NCI-H187 (cell line): ENCODE measurements around the gene SLX4IP.

Source experiments
- DNase-seq, 2 experiments: peaks; one replicate each; lab custom pipeline; 2025; lab: John Stamatoyannopoulos, UW

The SLX4IP gene

DNA sequence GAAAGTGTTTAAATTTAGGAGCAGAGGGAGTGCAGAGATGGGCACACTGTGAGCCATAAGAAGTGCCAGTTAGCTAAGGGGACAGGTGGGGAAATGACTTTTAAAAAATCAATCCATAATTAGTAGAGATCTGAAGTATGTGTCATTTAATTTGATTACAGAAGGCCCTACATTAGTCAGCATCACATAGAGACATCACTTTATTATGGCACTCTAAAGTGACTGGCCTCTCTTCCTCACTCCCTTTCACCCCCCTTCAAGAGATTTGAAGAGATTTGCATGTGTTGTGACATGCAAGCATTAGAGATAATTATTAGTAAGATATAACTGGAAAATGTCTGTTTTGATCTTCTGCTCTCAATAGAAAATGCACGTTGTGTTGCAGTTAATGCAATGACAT, 86.7 kb downstream of the SLX4IP start:
- no peak for DNase-seq

DNA sequence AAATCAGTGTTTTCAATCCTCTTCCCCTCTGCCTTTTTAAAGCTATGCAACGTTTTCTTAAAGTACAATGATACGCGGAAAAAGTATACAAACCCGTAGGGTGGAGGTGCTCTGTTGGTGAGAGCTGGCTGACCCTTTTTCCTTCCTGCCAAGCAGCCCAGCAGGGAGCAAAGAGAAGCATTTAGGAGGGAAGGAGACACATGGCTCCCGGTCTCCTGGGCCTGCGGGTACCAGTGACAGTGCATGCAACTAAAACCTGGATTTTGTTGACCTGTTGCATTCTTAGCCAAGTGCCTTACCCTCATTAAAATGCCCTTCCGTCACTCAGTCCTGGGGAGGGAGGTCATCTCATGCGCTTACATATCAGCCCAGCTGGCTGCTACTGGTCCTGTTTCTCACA, 87.2 kb downstream of the SLX4IP start:
- DNase-seq: no peak

DNA sequence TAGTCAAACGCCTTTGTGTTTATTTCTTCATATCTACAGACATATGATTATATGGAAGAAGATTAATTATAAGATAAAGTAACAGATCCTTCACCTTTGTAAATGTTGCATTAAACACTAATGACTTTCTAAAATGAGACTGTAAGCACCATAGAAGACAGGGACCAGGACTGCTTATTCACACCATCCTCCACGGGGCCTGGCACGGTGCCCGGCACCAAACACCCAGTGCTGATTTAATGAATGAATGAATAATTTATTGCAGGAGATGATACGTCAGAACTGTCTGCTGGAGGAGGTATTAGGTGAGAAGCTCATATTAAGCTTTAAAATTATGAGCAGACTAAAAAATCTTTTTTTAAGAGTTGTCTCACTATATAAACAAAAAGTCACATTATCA, 88.3 kb downstream of the SLX4IP start:
- DNase-seq: no peak

DNA sequence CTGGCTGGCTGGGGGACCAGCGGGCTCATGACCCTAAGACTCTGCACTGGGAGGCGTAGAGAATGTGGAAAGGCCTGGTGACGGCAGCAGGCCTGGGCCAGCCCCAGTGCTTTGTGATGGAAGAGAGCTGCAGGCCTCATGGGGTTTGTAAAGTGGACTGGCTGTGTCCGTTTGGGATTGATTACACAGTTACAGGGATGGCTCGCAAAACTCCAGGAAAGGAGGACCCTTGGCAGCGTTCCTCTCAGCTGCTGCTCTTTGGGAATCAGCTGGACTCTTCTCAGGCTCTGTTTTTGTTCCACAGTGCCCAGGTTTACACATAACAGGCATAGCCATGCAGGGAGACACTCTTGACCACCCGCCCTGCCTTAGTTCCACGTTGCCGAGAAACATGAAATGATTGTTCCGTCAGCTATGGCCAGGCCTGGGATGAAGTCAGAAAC, 89.0 kb downstream of the SLX4IP start:
- DNase-seq: peak in 1 of 2 experiments; percentile 48

DNA sequence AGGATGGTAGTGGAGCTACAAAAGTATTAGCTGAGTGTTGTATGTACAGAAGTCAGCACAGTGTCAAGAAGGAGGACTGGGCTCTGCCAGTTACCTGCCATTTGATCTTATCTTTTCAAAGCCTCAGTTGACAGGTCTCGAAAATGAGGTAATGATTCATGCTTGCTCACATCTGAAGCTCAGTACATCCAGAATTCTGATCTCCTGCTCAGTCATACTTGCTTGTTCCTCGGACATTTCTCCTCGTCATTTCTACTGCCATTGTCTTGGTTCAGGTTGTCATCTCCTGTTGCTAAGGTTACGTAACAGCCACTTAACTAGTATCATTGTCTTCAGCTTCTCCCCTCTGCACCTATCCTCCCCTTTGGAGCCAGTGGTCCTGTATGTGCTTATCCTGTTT, 89.5 kb downstream of the SLX4IP start:
- no peak for DNase-seq

DNA sequence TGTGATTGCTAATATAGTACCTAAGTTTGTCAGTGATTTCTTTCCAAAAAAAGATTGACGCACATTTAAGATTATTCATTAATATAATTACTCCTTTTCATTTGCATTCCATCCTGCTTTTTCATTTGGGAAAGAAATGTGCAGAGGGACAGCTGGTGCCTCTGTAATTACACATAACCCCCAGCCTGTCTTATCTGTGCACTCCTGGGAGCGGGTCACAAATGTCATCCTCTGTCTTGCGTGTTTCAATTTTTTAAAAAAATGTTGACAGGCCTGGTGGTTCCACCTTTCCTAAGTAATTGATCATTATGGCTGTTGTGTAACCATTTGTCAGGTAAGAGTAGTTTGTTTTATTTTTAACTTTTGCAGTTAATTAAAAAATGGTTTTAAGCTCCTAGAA, 92.7 kb downstream of the SLX4IP start:
- no peak for DNase-seq

DNA sequence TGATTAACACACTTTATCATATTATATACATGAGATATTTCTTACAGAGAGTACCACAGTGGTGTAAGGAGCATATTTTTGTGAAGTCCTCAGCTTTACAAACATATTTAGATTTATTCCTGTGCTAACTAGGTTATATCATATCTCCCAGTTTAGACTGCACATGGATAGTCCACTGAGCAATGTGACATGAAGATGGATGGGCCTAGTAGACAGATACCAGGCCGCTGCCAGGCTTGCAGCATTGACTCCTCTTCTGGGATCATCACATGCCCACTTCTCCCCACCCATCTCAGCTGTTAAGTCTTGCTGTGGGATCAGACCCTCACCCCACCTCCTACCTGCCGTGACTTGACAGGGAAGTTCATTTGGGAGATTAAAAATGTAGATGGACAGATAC, 95.8 kb downstream of the SLX4IP start:
- DNase-seq: no peak

DNA sequence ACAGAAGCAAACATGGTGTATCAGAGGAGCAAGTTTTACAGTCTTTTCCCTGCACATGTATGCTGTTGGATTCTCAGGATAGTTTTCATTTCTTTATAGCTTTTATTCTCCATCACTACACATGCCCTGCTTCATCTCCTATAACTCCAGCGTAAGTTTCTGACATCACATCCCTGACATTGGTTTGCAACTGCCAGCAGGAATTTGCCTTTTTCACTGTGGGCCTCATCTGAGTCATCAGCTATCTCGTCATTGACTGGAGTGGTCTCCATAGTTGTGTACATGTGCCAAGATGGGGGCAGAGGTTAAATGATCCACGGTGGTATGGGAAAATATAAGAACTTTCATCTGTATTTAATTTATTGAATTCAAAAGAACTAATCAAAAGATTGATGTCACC, 96.7 kb downstream of the SLX4IP start:
- no peak for DNase-seq

DNA sequence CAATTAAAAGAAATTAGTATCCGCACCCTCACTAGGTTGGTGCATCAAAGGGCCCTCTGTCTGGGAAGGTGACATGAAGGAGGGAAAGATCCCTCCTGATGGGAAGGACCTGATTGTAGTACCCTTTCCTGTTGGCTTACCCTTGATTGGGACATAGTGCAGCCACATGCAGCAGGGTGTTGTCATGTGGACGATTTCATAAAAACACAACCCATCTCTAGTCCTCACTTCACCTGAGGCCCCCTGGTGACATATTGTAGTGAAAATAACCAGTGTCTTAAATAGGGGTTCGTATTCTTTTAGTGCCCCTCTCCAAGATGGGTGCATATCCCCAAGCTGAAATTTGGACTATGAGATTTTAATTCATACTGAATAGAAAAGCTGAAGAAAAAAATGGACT, 97.3 kb downstream of the SLX4IP start:
- DNase-seq: no peak

DNA sequence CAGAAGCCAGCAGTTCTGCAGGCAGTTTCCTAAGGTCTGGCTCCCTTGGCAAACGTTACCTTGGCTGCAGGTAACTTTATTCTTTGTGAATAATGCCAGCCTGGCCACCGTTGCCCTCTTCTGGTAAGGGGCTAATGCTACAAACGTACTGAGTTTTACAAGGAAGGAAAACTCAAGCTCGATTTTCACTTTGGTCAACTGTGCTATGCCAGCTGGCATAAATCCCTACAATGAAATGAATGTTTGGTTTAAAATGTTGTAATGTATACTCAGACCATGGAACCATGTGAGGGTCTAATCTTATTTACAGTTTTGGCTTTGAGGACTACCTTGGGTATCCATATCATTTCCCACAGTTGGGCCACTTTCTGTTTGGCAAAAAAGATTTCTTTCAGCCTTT, 101.4 kb downstream of the SLX4IP start:
- DNase-seq: peak in 1 of 2 experiments; percentile 19

DNA sequence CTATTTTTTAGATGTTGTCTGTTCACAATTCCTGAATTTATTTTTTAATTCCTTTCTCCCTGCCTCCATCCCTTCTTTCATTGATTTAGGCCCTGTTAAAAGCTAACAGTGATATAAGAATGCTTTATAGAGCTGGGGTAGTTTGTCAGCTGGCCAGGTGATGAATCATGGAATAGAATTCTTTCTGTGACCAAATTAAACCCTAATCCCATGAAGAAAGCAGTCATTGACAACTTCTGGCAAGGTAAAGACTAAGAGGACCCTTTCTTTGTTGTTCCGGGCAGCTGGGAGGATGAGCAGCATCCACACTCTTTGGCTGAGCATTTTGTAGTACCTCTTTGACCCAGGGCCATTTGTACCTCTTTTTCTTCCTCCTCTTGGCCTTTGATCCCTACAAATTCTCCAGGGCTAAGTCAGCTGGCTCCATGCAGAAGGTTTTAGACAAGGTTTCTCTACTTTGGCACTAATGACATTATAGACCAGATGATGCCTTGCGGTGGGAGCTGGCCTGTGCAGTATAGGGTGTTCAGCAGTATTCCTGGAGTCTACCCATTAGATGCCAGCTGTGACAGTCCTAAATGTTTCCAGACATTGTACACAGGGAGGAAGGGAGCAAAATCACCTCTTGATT, 102.9 kb downstream of the SLX4IP start:
- DNase-seq: no peak

DNA sequence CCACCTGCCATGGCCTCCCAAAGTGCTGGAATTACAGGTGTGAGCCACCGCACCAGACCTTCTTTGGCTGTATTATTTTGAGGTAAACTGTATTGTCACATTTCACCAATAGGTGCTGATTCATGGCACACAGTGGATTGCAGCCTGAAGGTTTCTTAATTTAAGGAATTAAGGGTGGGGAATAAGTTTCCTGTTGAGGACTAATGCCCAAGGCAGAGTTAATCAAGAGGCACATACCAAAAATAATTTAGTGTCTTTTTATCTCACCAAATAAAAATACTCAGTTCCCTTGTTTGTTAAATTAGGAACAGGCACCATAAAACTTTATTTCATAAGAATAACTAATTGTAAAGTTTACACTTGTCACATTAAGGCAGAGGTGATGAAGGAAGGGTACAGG, 103.7 kb downstream of the SLX4IP start:
- DNase-seq: no peak

DNA sequence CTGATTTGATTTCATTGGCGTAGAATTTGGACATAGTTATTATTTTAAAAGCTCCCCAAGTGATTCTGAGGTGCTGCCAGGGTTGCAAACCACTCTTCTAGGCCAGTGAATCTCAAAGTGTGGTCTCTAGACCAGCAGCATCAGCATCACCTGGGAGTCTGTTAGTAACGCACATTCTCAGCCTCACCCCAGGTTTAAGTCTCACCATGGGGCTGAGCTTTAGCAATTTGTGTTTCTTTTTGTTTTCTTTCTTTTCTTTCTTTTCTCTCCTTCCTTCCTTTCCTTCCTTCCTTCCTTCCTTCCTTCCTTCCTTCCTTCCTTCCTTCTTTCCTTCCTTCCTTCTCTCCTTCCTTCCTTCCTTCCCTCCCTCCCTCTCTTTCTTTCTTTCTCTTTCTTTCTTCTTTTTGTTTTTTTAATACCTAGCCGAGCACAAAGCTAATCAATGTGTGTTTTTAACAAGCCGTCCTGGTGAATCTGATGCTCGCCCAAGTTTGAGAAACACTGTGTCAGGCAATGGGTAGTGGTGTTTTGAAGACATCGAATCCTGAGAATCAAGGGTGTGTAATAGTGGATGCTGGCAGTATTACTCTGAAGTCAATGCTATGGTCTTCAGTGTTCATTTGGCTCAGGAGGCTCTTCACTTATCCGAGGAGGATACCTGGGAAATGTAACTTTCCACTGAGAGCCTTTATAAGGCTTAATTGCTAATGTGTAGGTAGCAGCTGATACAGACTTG, 104.9 kb downstream of the SLX4IP start:
- no peak for DNase-seq

DNA sequence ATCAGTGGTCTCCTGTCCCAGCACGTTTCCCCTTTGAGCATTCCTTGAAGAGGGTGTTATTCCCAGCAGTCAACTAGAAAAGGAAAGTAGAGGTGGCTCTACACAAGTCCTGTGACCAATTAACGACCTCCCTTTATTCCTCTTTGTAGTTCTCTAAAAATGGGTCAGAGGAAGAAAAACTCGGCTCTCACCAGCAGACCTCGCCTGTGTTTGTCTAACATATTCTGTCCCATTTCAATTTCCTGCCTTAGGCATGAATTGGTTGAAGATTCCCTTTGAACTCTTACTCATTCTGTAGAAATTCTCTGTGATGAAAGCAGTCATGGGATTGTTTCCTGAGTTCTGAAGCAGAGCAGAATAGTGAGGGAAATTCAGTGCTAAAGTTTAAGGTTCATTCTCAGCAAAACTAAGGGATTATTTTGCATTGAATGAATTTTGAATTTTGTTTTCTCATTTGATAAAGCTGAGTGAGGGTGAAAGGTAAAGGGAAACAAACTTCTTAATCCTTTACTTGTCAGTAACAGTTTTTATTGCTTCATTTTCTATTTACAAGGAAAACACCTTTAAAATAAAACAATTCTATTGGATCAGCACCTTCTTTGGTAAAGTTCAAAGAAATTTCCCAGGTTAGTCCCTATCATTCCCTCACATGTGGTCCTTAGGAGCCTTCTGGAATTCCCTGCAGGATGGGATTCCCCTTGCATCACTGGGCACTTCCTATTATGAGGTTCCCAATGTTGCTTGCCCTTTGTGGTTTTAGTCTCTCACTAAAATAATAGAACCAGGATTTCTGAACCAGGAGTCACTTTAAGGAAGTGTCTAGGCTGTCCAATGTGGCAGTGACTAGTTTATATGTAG, 105.8 kb downstream of the SLX4IP start:
- no peak for DNase-seq

DNA sequence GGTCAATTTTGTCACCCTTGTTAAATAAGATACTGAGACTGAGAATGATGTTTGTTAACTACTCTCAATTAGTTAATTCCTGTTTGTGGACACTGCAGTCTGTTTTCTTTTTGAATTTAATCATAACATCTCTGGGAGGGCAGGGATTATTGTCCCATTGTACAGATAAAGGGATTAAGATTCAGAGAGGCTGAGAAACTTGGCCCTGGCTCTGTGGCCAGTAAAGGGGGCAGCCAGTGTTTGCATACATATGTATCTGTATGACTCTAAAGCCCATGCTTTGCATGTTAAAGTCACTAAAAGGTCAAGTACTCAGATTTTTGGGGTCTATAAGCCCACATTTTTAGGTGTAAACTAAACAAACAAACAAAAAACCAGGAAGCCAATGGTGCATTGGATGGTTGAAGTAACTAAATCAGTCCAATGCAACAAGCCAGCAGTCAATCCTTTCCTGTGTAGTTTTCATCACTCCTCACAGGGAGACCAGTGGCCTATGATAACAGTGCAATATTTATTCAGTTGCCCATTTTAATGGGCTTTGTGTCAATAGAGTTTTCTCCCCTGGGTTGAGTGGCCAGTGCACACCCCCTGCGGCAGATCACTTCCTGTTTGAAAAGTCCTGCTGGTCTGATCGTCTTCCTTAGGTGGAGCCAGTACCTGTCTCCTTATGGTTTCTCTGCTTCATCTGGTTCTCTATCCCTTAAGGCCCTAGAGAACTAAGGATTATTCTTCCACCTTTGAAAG, 106.7 kb downstream of the SLX4IP start:
- DNase-seq: no peak

DNA sequence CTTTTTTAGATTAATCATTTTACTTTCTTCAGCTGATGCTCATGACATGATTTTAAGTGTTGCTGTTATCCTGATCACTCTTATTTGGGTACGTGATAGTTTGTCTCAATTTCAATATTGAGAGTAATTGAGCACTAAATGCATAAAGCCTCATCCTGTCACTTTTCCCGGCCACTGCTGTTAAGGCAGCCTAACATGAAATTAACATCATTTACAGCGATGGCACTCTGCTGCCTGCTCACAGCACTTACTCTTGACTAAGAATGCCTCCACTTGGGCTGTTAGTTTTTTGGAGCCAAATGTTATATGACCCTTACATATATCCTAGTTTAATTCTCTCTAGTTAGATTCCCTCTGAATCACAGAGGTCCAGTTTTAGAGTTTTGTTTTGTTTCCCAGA, 107.3 kb downstream of the SLX4IP start:
- no peak for DNase-seq

DNA sequence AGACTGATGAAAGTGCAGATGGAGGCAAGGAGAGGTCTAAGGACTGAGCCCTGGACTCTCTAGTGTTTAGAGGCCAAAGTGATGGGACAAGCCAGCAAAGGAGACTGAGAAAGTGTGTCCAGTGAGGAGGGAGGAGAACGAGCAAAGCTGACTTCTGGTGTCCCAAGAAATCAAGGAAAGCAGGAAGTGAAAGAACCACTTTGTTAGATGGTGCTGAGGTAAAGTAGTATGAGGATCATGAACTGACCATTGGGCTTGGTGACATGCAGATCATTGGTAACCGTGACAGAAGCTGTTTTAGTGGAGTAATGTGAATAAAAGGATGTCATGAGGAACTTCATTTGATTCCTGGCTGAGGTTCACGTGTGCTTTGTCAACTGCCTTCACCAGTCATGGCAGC, 108.4 kb downstream of the SLX4IP start:
- DNase-seq: no peak

DNA sequence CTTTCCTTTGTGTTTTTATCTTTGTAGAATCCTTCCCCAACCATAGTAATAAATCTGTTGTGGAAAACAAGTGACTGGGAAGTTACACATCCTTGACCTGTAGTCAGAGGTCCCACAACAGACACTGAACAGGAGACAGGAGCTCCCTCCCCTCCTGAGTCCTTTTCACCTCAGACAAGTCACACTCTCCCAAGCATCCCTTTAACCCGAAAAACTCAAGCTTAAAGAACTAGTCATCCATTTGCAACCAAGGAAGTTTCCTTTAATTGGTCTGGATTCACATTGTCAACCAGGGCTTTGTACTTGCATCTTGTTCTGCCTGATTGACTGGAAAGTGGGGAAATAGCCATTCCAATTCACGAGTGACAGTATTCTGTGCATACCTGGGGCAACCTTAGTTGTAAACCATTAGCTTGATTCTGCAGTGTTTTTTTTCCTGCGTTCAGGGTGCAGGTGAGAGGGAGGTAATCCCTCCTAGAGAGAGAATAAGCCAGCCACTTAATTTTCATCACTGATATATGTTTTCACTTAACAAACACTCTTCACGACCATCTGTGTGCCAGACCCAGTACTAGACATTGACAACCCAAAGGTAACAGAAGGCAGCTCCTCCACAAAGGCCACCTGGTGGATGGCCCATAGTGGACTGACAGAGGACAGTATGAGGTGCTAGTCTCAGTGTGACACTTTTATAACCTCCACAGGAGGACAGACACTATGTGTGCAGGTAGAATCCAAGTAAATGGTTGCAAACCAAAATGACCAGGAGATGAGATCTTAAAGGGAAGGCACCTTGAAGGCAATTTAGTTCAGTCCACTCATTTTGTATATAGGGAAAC, 112.4 kb downstream of the SLX4IP start:
- DNase-seq: no peak

DNA sequence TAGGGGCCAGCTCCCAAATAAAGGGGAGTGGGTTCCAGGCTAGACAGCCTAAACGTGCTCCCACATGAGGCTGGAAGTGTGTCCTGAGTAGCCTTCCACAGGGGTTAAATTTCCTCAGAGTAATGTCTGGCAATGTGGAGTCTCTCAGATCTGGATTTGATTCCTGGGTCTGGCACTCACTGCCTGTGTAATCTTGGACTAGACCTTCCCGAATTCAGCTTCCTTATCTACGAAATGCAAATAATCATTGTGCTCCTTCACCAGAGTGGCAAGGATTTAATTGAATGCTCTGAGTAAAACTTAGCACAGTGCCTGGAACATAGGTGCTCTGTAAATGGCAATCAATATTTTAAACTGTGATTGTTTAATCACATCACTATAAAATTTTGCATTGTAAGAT, 114.4 kb downstream of the SLX4IP start:
- DNase-seq: no peak

DNA sequence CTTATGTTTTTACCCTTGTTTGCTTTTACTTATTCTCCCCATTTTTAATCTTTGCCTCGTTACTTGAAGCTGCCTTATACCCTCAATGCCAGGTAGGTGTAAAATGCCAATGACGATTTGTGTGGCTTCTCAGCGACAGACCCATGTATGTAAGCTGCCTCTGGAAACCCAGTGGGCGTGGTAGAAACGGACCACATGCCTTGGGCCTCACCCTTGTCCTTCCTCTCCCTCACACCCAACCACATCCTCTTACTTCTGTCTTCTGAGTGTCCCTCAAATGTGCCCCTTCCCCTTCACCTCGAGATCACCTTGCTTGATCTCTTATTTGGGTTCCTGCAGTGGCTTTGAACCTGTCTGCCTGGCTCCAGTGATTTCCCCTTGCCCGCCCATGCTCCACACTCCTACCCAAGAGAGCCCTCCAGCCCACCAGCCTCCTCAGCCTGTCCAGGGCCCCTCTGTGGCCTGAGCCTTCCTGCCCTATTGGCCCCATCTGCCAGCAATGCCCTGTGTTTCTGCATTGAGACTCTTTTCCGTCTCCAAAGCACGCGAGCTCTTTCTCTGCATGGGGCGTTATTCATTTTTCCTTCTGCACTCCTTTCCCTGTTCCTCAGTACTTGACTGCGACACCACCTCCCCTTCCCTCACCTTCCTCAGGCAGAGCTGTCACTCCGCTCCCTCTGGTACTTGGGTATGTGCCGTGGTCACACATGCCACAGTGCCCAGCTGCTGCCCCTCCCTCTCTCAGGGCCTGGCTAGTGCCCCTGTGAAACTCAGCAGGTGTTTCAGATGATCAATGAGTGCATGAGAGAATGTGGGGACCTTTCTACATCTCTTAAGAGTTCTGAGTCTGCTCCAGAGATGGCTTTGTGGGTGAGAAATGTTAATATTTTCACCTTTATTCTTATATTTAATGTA, 115.4 kb downstream of the SLX4IP start:
- DNase-seq: no peak
